Astrocyte of the cerebellum (primary cell): ENCODE results near the gene PDZK1.
"Not testable (repeated sequence)": the region's sequence is repeated elsewhere in the genome, so short reads cannot be mapped to it uniquely, and the experiment has no call there.

Source experiments
- DNase-seq: peaks from one replicate; pipeline ENCODE4 v3.0.0-alpha.2; 2011; ENCODE audit warnings: low read depth
- H3K4me3 ChIP-seq: 2 replicates; pipeline ENCODE4 v1.5.1; 2011; ENCODE audit warnings: mild to moderate bottlenecking, low read depth, low read length, moderate library complexity
- in situ Hi-C: cut with HindIII; loops from 2 replicates; pipeline ENCODE4 v1.10.0; 2017; ENCODE audit warnings: low sequenced_read_pairs
- TF ChIP-seq, protein P1 (sequence below): IDR thresholded peaks from 2 replicates; pipeline ENCODE4 v1.5.1; 2012; ENCODE audit warnings: low read length, low read depth, moderate library complexity, mild to moderate bottlenecking; ENCODE audit errors: missing control alignments

PDZK1 gene

DNA sequence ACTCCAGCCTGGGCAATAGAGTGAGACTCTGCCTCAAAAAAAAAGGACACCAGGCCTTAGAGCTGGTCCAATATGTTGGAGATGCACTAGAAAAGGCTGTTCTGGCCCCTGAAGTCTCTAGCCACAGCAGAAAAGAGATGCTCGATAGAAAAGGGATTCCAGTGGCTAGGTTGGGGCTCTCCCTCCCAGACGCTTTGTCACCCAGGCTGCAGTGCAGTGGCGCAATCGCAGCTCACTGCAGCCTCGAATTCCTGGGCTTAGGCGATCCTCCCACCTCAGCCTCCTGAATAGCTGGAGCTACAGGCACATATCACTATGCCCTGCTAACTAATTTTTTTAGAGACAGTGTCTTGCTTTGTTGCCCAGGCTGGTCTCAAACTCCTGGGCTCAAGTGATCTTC is 18.2 kb downstream of the PDZK1 start:
- TF ChIP-seq, protein P1, sequence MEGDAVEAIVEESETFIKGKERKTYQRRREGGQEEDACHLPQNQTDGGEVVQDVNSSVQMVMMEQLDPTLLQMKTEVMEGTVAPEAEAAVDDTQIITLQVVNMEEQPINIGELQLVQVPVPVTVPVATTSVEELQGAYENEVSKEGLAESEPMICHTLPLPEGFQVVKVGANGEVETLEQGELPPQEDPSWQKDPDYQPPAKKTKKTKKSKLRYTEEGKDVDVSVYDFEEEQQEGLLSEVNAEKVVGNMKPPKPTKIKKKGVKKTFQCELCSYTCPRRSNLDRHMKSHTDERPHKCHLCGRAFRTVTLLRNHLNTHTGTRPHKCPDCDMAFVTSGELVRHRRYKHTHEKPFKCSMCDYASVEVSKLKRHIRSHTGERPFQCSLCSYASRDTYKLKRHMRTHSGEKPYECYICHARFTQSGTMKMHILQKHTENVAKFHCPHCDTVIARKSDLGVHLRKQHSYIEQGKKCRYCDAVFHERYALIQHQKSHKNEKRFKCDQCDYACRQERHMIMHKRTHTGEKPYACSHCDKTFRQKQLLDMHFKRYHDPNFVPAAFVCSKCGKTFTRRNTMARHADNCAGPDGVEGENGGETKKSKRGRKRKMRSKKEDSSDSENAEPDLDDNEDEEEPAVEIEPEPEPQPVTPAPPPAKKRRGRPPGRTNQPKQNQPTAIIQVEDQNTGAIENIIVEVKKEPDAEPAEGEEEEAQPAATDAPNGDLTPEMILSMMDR: no peak
- in situ Hi-C loops: no loop called here
- no peak for DNase-seq
- no peak overlapping the region for H3K4me3 ChIP-seq

DNA sequence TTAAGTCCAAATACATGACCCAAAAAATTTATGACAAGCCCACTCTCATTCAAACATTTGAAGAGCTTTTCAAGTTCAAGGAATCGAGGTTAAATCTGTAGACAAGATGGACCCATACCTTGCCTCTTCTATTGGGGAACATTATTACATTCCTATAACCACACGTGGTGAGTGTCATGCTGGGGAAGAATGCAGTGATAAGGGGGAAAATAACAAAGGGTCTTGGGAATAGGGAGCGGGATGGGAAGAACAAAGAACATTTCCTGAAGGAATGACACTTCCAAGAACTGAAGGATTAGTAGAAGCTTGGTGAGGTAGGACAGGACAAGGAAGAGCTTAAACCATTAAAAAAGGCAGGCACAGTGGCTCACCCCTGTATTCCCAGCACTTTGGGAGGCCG is 18.8 kb downstream of the PDZK1 start:
- H3K4me3 ChIP-seq: no peak overlapping the region
- in situ Hi-C loops: no loop called here
- DNase-seq: no peak
- TF ChIP-seq, protein P1: no peak

DNA sequence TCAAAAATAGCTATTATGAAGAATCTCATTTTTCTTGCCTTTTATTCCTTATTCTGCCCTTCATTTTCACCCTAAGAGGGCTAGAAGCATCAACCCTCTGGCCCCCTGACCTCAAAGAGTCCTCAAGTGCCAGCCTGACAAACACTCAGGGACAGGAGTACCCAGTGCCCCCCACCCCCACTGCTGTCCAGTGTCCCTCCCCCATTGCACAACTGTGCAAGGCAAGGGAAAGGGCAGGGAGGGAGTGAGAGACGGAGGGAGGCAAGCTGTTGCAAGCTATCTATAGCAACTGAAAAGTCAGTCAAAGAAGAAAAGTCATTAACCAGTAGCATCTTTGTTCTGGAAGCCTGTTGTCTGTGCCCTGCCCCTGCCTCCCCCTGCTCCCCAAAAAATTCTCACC is 21.1 kb downstream of the PDZK1 start:
- DNase-seq, in situ Hi-C loops, H3K4me3 ChIP-seq: not testable (repeated sequence)

- DNase-seq, H3K4me3 ChIP-seq, in situ Hi-C loops: not testable (repeated sequence)
Measured at GRCh38 chr1:145684858-145685257, 22.3 kb downstream of the PDZK1 start.

- H3K4me3 ChIP-seq, in situ Hi-C loops, DNase-seq: not testable (repeated sequence)
Measured at GRCh38 chr1:145673217-145673616, 34.0 kb downstream of the PDZK1 start.

GRCh38 chr1:145670995-145671745 is 36.0 kb downstream of the PDZK1 start:
- in situ Hi-C loops: not testable (repeated sequence)

GRCh38 chr1:145665015-145665414 is 42.2 kb downstream of the PDZK1 start:
- DNase-seq, H3K4me3 ChIP-seq, in situ Hi-C loops: not testable (repeated sequence)

More at GRCh38 chr1:145670995-145671745, 36.0 kb downstream of the PDZK1 start:
- DNase-seq, H3K4me3 ChIP-seq: not testable (repeated sequence)

- in situ Hi-C loops, DNase-seq: not testable (repeated sequence)
Measured at GRCh38 chr1:145662502-145662901, 44.7 kb downstream of the PDZK1 start.

DNA sequence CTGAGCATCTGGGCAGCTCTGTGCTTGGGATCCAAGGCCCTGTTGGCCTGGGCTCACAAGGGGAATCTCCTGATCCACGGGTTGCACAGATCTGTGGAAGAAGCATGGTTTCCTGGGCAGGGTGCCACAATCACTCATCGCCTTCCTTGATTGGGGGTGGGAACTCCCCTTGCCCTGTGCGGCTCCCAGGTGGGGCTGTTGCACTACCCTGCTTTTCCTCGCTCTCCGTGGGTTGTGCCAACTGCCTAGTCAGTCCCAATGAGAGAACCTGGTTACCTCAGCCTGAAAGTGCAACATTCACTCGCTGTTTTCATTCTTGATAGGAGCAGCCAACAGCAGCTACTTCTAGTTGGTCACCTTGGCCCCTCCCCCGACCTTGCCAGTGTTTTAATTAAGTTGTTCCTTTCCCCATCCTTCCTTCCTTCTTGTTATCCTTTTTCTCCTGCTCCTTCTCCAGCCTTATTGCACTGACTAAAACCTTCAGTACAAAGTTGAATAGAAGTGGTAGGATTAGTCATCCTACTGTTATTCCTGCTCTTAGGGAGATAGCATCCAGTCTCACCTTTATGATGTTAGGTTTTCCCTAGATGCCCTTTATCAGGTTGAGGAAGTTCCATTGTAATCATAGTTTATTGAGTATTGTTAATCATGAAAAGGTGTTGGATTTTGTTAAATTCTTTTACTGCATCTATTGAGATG is 50.8 kb downstream of the PDZK1 start:
- DNase-seq, in situ Hi-C loops, H3K4me3 ChIP-seq: not testable (repeated sequence)

More at GRCh38 chr1:145662502-145662901, 44.7 kb downstream of the PDZK1 start:
- H3K4me3 ChIP-seq: not testable (repeated sequence)

GRCh38 chr1:145643990-145644389 is 63.2 kb downstream of the PDZK1 start:
- in situ Hi-C loops, DNase-seq, H3K4me3 ChIP-seq: not testable (repeated sequence)

DNA sequence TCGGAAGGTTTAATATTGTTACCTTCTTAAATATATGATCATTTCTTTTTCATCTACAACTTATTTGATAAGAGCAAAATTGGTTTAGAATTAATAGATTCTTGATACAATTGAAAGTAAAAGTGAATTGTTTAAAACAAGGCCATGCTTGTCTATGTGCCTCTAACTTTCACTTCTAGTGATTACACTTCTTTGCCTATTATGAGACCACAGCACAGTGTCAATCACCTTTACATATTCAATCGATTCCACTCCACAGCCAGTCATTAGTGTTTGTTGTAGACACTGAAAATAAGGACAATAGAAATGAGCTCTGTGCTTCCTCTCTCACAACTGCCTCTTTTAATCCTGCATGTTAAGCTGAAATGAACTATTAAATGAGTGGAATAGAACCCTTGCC is 65.3 kb downstream of the PDZK1 start:
- DNase-seq, in situ Hi-C loops, H3K4me3 ChIP-seq: not testable (repeated sequence)

- DNase-seq, H3K4me3 ChIP-seq, in situ Hi-C loops: not testable (repeated sequence)
Measured at GRCh38 chr1:145636237-145636636, 70.9 kb downstream of the PDZK1 start.

DNA sequence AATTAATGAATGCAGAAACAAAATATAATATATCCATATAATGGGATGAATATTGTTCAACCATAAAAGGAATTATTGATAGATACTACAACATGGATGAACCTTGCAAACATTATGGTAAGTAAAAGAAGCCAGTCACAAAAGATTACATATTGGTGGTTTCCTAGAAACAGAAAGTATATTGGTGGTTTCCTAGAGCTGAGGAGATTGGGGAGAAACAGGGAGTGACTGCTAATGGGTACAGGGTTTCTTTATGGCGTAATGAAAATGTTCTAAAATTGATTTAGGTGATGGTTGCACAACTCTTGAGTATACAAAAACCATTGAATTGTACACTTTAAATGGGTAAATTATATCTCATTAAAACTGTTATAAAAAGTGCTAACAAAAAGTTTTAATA is 85.0 kb downstream of the PDZK1 start:
- in situ Hi-C loops, DNase-seq, H3K4me3 ChIP-seq: not testable (repeated sequence)
